ENCODE results near the gene NOL11.
"Not testable (repeated sequence)": the region's sequence is repeated elsewhere in the genome, so short reads cannot be mapped to it uniquely, and the experiment has no call there.

The NOL11 gene

GRCh38 chr17:67756766-67757165 lies 39.0 kb downstream of the NOL11 start:
- DNase-seq = not testable (repeated sequence)

- DNase-seq = no peak
Observed at GRCh38 chr17:67759355-67760171, 41.8 kb downstream of the NOL11 start.

GRCh38 chr17:67765623-67766022 lies 47.9 kb downstream of the NOL11 start:
- DNase-seq = no peak

- DNase-seq = no peak
Observed at GRCh38 chr17:67769231-67769630, 51.5 kb downstream of the NOL11 start.

- DNase-seq = no peak
Observed at GRCh38 chr17:67770539-67770938, 52.8 kb downstream of the NOL11 start.

- DNase-seq = no peak
Observed at GRCh38 chr17:67772679-67773078, 54.9 kb downstream of the NOL11 start.

GRCh38 chr17:67773246-67773645 lies 55.5 kb downstream of the NOL11 start:
- no peak for DNase-seq

GRCh38 chr17:67779098-67779672 lies 61.4 kb downstream of the NOL11 start:
- DNase-seq = peak in 1 of 2 experiments; percentile 22

- DNase-seq = no peak
Observed at GRCh38 chr17:67784364-67785121, 66.8 kb downstream of the NOL11 start.

GRCh38 chr17:67785122-67785477 lies 67.4 kb downstream of the NOL11 start:
- DNase-seq = no peak

- DNase-seq = no peak
Observed at GRCh38 chr17:67785504-67785903, 67.8 kb downstream of the NOL11 start.
